HepG2 (cell line): ENCODE measurements around the gene SELPLG. TPM values are rescaled to one million over a fixed set of nuclear protein-coding genes. Genes with fewer than 3 reads are reported as not detected.

Experiments
- ATAC-seq: fragments of 200-7000 bp; cut with Tn5 transposase; 3 replicates; pipeline ENCODE4 v1.9.1; 2020; ENCODE audit warnings: mild to moderate bottlenecking, moderate library complexity
- BruUV-seq: library from RNA; stranded (reverse); fragments of 400-500 nt; replicated peaks from 2 replicates; lab custom pipeline; 2021; lab: Mats Ljungman, UMichigan
- CTCF ChIA-PET: fragments of 300-600 bp; formaldehyde crosslinking; extraction: SDS; loops from one replicate; lab custom pipeline; 2021; ENCODE audit warnings: low total read pairs, inconsistent platforms, low intra/inter-chr PET ratio; lab: Yijun Ruan, JAX
- POLR2A ChIA-PET: fragments of 350-600 bp; sonication (Branson Sonifier 250); formaldehyde crosslinking; loops from one replicate; lab custom pipeline; 2020; ENCODE audit warnings: antibody characterized with exemption, inconsistent platforms; lab: Yijun Ruan, JAX
- DNase-seq: peaks from one replicate; pipeline ENCODE4 v3.0.0-alpha.2; 2015; ENCODE audit warnings: low spot score
- FAIRE-seq: peaks from 3 replicates; lab custom pipeline; 2011; peaks lifted over from hg19 to GRCh38; lab: Jason Lieb, UNC
- H2AFZ ChIP-seq: one replicate; pipeline ENCODE4 v1.6.1; 2011; ENCODE audit warnings: low read length, inconsistent platforms
- H3K27ac ChIP-seq: fragments of 300-600 bp; 3 replicates; pipeline ENCODE4 v1.8.0; 2011; ENCODE audit warnings: mixed run types, mild to moderate bottlenecking, mixed read lengths, low read length, inconsistent platforms; ENCODE audit not compliant: insufficient read depth; ENCODE audit errors: extremely low read length
- H3K27me3 ChIP-seq, 2 experiments: fragments of 200-600 bp in 1 of 2; 2 replicates in 1 of 2; 3 replicates in 1 of 2; pipeline versions ENCODE4 v1.6.0 to v1.8.0; 2011; ENCODE audit warnings: low read length in 2 of 2, mild to moderate bottlenecking in 2 of 2, moderate library complexity in 2 of 2, inconsistent platforms in 1 of 2; ENCODE audit not compliant: insufficient read depth in 2 of 2, control insufficient read depth in 1 of 2
- H3K36me3 ChIP-seq, 2 experiments: fragments of 200-600 bp in 1 of 2; replicated peaks in 1 of 2; 2 replicates in 1 of 2; 3 replicates in 1 of 2; pipeline versions ENCODE4 v1.5.1 to v1.8.0; 2011; ENCODE audit warnings: low read length in 2 of 2, inconsistent platforms in 1 of 2; ENCODE audit not compliant: insufficient read depth in 2 of 2, control insufficient read depth in 1 of 2
- H3K4me1 ChIP-seq: 2 replicates; pipeline ENCODE4 v1.5.1; 2012; ENCODE audit warnings: low read length, inconsistent platforms; ENCODE audit not compliant: insufficient read depth
- H3K4me2 ChIP-seq: 2 replicates; pipeline ENCODE4 v1.6.0; 2011; ENCODE audit warnings: low read depth, low read length, inconsistent platforms
- H3K4me3 ChIP-seq, 3 experiments: fragments of 200-600 bp in 1 of 3; sonication (generic), shearing (Covaris generic) in 1 of 3; replicated peaks in 1 of 3; 2 replicates each; pipeline ENCODE4 v1.5.1; 2011 to 2016; ENCODE audit warnings: low read length in 3 of 3, inconsistent platforms in 2 of 3, low read depth in 2 of 3, mild to moderate bottlenecking in 2 of 3, control low read depth in 1 of 3, mixed read lengths in 1 of 3; ENCODE audit not compliant: insufficient read depth in 1 of 3
- H3K79me2 ChIP-seq: one replicate; pipeline ENCODE4 v1.6.1; 2011; ENCODE audit warnings: low read length, inconsistent platforms; ENCODE audit not compliant: insufficient read depth
- H3K9ac ChIP-seq: 2 replicates; pipeline ENCODE4 v1.6.0; 2011; ENCODE audit warnings: mild to moderate bottlenecking, low read depth, low read length, inconsistent platforms; ENCODE audit not compliant: insufficient read depth
- H3K9me3 ChIP-seq: 2 replicates; pipeline ENCODE4 v1.5.1; 2012; ENCODE audit warnings: mild to moderate bottlenecking, low read length
- H4K20me1 ChIP-seq: 2 replicates; pipeline ENCODE4 v1.6.0; 2011; ENCODE audit warnings: inconsistent platforms, mild to moderate bottlenecking, low read length, moderate library complexity; ENCODE audit not compliant: insufficient read depth
- BRD4 ChIP-seq: sonication (generic); formaldehyde crosslinking; IDR thresholded peaks from 2 replicates; pipeline ENCODE4 v1.4.0; 2020; ENCODE audit warnings: missing genetic modification reagents
- CEBPB ChIP-seq: IDR thresholded peaks from 2 replicates; pipeline ENCODE4 v1.6.1; 2011; ENCODE audit warnings: low read depth, low read length, improper control_type of control experiment, borderline replicate concordance
- EED ChIP-seq: sonication (generic); formaldehyde crosslinking; IDR thresholded peaks from 2 replicates; pipeline ENCODE4 v1.5.0; 2020; ENCODE audit warnings: mild to moderate bottlenecking, missing genetic modification reagents
- PTBP1 ChIP-seq: fragments of 200-400 bp; formaldehyde crosslinking; IDR thresholded peaks from 2 replicates; pipeline ENCODE4 v1.6.1; 2018; ENCODE audit warnings: low read length, low read depth; ENCODE audit not compliant: poor library complexity, severe bottlenecking
- ZFY ChIP-seq: sonication (generic); formaldehyde crosslinking; IDR thresholded peaks from 2 replicates; pipeline ENCODE4 v1.4.0; 2020; ENCODE audit warnings: missing genetic modification reagents
- ZNF317 ChIP-seq: sonication (generic); formaldehyde crosslinking; IDR thresholded peaks from 2 replicates; pipeline ENCODE4 v1.5.0; 2020; ENCODE audit warnings: mild to moderate bottlenecking, missing genetic modification reagents
- ZNF564 ChIP-seq: sonication (generic); formaldehyde crosslinking; IDR thresholded peaks from 2 replicates; pipeline ENCODE4 v1.8.1; 2023; ENCODE audit warnings: mild to moderate bottlenecking, missing genetic modification reagents
- WGBS: methylation state at CpG from one replicate; pipeline ENCODE4 v1.1.6; 2017; ENCODE audit warnings: low lambda C conversion rate; 5-methylcytosine and 5-hydroxymethylcytosine counted together
- in situ Hi-C: cut with HindIII; loops from 2 replicates; pipeline ENCODE4 v1.10.0; 2017; ENCODE audit warnings: low pct_unique_long_range_greater_than_20kb; ENCODE audit not compliant: extremely low pct_ligation_motif_present
- intact Hi-C: fragments of 100-400 bp; cut with micrococcal nuclease; formaldehyde crosslinking; loops from one replicate; pipeline ENCODE4 v1.10.0; 2022; ENCODE audit not compliant: unreplicated experiment
- polyA plus RNA-seq, 8 experiments: library from polyadenylated mRNA; depleted of rRNA in 3 of 8; stranded (reverse) in 7 of 8; unstranded in 1 of 8; fragments of >200 nt; fragmentation: Illumina TruSeq in 4 of 8; extraction: Trizol in 4 of 8; gene quantifications; 2 replicates each; pipeline versions ENCODE4 v1.2.1 to v1.2.3, GENCODE V29; 2011 to 2016; ENCODE audit warnings: low read depth in 4 of 8, missing spikeins in 1 of 8, mixed read lengths in 1 of 8; ENCODE audit not compliant: insufficient read depth in 1 of 8
- total RNA-seq, 5 experiments: library from RNA; depleted of rRNA; stranded (reverse); fragments of >200 nt; fragmentation: Illumina TruSeq; extraction: Trizol; gene quantifications; 2 replicates each; pipeline ENCODE4 v1.2.3, GENCODE V29; 2016; ENCODE audit warnings: low read depth in 1 of 5
- TF ChIP-seq, protein P1 (sequence below): sonication (generic); formaldehyde crosslinking; conservative IDR thresholded peaks from 2 replicates; pipeline ENCODE4 v1.4.0; 2020; ENCODE audit warnings: mild to moderate bottlenecking, missing genetic modification reagents, moderate library complexity
- TF ChIP-seq, protein P2 (sequence below): sonication (generic); formaldehyde crosslinking; conservative IDR thresholded peaks from 2 replicates; pipeline ENCODE4 v1.4.0; 2020; ENCODE audit warnings: missing genetic modification reagents
- TF ChIP-seq, protein P3 (sequence below): sonication (generic); formaldehyde crosslinking; IDR thresholded peaks from 2 replicates; pipeline ENCODE4 v1.4.0; 2020; ENCODE audit warnings: missing genetic modification reagents, borderline replicate concordance

The SELPLG gene
- total and polyA plus RNA-seq, 2 of the 13 experiments (the other 11 are each of a cell fraction or from before 2014, with no cell fraction given) = 0.12 TPM; not detected in 1

DNA sequence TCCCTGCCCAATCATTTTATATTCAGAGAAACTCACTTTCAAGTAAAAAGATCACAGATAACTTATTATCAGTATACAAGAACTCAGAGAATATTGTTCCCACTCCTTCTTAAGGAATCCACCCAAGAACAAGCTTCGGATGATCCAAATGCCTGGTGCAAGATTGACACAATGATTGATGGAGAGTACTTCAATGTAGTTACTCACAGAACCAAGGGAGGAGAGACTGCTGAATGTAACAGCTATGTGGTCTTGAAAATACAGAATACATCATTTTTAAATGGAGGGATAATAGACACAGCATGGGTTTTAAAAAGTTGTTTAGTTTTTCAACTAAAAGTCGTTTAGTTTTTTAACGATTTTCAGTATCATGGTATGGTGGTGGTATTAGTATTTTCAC is 38.4 kb upstream of the SELPLG start (continued):
- TF ChIP-seq, protein P1, sequence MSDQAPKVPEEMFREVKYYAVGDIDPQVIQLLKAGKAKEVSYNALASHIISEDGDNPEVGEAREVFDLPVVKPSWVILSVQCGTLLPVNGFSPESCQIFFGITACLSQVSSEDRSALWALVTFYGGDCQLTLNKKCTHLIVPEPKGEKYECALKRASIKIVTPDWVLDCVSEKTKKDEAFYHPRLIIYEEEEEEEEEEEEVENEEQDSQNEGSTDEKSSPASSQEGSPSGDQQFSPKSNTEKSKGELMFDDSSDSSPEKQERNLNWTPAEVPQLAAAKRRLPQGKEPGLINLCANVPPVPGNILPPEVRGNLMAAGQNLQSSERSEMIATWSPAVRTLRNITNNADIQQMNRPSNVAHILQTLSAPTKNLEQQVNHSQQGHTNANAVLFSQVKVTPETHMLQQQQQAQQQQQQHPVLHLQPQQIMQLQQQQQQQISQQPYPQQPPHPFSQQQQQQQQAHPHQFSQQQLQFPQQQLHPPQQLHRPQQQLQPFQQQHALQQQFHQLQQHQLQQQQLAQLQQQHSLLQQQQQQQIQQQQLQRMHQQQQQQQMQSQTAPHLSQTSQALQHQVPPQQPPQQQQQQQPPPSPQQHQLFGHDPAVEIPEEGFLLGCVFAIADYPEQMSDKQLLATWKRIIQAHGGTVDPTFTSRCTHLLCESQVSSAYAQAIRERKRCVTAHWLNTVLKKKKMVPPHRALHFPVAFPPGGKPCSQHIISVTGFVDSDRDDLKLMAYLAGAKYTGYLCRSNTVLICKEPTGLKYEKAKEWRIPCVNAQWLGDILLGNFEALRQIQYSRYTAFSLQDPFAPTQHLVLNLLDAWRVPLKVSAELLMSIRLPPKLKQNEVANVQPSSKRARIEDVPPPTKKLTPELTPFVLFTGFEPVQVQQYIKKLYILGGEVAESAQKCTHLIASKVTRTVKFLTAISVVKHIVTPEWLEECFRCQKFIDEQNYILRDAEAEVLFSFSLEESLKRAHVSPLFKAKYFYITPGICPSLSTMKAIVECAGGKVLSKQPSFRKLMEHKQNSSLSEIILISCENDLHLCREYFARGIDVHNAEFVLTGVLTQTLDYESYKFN (CRISPR knock-in tag) = no peak
- TF ChIP-seq BRD4 (CRISPR knock-in tag) = no peak
- no peak for TF ChIP-seq CEBPB
- TF ChIP-seq ZNF317 (CRISPR knock-in tag) = no peak
- TF ChIP-seq ZNF564 = no peak
- TF ChIP-seq ZFY (CRISPR knock-in tag) = no peak

DNA sequence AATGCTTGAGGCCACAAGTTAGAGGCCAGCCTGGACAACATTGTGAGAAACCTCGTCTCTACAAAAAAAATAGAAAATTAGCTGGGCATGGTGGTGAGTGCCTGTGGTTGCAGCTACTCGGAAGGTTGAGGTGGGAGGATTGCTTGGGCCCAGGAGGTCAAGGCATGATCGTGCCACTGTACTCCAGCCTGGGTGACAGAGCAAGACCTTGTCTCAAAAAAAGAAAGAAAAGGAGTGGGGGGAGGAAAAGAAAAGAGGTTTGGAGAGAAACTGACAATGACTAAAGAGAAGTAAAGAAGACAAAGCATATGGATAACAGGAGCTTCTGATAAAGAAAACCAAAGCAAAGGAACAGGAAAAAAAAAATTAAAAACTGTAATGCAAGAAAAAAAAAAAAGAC is 37.4 kb upstream of the SELPLG start:
- TF ChIP-seq, protein P2, sequence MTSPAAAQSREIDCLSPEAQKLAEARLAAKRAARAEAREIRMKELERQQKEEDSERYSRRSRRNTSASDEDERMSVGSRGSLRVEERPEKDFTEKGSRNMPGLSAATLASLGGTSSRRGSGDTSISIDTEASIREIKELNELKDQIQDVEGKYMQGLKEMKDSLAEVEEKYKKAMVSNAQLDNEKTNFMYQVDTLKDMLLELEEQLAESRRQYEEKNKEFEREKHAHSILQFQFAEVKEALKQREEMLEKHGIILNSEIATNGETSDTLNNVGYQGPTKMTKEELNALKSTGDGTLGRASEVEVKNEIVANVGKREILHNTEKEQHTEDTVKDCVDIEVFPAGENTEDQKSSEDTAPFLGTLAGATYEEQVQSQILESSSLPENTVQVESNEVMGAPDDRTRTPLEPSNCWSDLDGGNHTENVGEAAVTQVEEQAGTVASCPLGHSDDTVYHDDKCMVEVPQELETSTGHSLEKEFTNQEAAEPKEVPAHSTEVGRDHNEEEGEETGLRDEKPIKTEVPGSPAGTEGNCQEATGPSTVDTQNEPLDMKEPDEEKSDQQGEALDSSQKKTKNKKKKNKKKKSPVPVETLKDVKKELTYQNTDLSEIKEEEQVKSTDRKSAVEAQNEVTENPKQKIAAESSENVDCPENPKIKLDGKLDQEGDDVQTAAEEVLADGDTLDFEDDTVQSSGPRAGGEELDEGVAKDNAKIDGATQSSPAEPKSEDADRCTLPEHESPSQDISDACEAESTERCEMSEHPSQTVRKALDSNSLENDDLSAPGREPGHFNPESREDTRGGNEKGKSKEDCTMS (CRISPR knock-in tag) = no peak
- TF ChIP-seq, protein P3, sequence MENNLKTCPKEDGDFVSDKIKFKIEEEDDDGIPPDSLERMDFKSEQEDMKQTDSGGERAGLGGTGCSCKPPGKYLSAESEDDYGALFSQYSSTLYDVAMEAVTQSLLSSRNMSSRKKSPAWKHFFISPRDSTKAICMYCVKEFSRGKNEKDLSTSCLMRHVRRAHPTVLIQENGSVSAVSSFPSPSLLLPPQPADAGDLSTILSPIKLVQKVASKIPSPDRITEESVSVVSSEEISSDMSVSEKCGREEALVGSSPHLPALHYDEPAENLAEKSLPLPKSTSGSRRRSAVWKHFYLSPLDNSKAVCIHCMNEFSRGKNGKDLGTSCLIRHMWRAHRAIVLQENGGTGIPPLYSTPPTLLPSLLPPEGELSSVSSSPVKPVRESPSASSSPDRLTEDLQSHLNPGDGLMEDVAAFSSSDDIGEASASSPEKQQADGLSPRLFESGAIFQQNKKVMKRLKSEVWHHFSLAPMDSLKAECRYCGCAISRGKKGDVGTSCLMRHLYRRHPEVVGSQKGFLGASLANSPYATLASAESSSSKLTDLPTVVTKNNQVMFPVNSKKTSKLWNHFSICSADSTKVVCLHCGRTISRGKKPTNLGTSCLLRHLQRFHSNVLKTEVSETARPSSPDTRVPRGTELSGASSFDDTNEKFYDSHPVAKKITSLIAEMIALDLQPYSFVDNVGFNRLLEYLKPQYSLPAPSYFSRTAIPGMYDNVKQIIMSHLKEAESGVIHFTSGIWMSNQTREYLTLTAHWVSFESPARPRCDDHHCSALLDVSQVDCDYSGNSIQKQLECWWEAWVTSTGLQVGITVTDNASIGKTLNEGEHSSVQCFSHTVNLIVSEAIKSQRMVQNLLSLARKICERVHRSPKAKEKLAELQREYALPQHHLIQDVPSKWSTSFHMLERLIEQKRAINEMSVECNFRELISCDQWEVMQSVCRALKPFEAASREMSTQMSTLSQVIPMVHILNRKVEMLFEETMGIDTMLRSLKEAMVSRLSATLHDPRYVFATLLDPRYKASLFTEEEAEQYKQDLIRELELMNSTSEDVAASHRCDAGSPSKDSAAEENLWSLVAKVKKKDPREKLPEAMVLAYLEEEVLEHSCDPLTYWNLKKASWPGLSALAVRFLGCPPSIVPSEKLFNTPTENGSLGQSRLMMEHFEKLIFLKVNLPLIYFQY (CRISPR knock-in tag) = no peak
- TF ChIP-seq EED (CRISPR knock-in tag) = no peak
- TF ChIP-seq PTBP1 = no peak
- H3K4me1 ChIP-seq = peaks cover 23% of the 10 kb centered on the region
- ATAC-seq = no peak
- peaks cover 36% of the 10 kb centered on the region for H3K79me2 ChIP-seq
- 100% methylated on average over 3 of the region's 3 CpGs for WGBS
- no peaks in the 10 kb centered on the region for H3K27me3 ChIP-seq
- H3K4me3 ChIP-seq = no peak overlapping the region
- H3K4me2 ChIP-seq = no peak overlapping the region
- no peak overlapping the region for H3K9ac ChIP-seq
- H2AFZ ChIP-seq = no peak overlapping the region
- ChIA-PET POLR2A (no interaction called here), CTCF (no interaction called here)
- in situ Hi-C loops = no loop called here
- H3K9me3 ChIP-seq = no peaks in the 10 kb centered on the region
- no peak for DNase-seq
- no peak for FAIRE-seq
- BruUV-seq = no TSS peak
- no peak overlapping the region for H3K27ac ChIP-seq
- 0 out of 2 replicates have a peak, but pooled peaks cover 7% of the 10 kb centered on the region for H4K20me1 ChIP-seq
- intact Hi-C loops = no loop called here
- H3K36me3 ChIP-seq = peaks cover 13 to 36% of the 10 kb centered on the region in 2 experiments
